Retinal pigment epithelial cell (primary cell): ENCODE measurements around the gene PIPOX.

Experiments
- DNase-seq: peaks from one replicate; pipeline ENCODE4 v3.0.0-alpha.2; 2010; ENCODE audit warnings: low read depth
- H3K4me3 ChIP-seq: 2 replicates; pipeline ENCODE4 v1.5.1; 2011; ENCODE audit warnings: mild to moderate bottlenecking, low read length, control low read depth, moderate library complexity
- TF ChIP-seq, protein P1 (sequence below): conservative IDR thresholded peaks from 2 replicates; pipeline ENCODE4 v1.5.1; 2011; ENCODE audit warnings: low read depth, low read length, control low read depth, inconsistent platforms

The PIPOX gene

GRCh38 chr17:29010129-29010528 lies 32.8 kb upstream of the PIPOX start:
- no peak for DNase-seq
- H3K4me3 ChIP-seq, result no peak overlapping the region
- TF ChIP-seq, protein P1, sequence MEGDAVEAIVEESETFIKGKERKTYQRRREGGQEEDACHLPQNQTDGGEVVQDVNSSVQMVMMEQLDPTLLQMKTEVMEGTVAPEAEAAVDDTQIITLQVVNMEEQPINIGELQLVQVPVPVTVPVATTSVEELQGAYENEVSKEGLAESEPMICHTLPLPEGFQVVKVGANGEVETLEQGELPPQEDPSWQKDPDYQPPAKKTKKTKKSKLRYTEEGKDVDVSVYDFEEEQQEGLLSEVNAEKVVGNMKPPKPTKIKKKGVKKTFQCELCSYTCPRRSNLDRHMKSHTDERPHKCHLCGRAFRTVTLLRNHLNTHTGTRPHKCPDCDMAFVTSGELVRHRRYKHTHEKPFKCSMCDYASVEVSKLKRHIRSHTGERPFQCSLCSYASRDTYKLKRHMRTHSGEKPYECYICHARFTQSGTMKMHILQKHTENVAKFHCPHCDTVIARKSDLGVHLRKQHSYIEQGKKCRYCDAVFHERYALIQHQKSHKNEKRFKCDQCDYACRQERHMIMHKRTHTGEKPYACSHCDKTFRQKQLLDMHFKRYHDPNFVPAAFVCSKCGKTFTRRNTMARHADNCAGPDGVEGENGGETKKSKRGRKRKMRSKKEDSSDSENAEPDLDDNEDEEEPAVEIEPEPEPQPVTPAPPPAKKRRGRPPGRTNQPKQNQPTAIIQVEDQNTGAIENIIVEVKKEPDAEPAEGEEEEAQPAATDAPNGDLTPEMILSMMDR, result no peak

DNA sequence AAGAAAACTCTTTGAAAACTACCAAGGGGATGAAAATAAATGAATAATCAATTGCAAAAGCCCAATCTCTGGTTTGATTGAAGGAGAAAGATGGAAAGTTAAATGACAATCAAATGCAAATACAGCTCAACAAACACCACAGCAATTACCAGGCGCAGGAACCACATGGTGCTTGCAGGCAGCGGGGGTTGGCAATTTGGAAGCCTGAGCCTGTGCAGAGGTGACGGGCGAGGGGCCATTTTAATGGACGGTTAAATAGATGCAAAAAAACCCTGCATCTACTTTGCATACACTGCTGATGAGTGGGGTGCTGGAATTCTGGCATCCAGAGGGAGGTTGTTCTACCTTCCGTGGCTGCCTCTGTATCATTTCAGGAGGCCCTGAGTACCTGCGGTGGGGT lies 32.4 kb upstream of the PIPOX start:
- no peak overlapping the region for H3K4me3 ChIP-seq
- TF ChIP-seq, protein P1, result no peak
- DNase-seq, result no peak

DNA sequence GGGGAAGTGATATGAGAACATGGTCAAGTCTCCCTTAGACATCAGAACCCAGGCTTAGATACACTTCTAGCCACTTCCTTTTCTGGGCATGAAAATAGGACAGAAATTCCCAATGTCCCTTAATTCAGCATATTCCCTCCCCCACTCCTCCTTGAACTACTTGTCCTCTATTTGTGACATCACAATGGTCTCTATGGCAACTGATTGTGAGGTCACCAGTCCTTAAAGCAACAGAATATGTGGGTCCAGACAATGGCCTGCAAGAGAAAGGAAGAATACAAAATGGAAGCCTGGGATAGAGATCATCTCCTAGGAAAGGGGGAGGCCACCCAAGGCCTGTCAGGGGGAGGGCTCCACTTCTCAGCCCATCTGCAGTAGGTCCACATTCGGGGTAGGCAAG lies 30.4 kb upstream of the PIPOX start:
- H3K4me3 ChIP-seq, result no peak overlapping the region
- TF ChIP-seq, protein P1, result no peak

DNA sequence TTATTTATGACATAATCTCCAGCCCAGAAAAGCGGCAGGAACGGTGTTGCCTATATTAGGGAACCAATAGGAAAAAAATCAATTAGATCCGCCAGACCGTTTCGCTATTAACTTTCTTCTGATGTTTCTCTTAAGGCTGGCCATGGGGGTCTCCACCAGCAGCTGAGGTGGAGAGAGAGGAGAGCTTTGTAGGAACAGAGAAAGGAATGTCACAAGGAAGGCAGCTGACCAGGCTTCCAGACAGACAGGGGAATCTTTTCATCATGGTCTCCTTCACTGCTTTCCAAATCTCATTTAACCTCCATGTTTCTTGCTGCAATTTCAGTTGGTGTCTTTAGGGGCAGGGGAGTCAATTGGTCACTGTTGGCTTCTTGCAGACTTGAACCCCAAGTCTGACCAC lies 28.2 kb upstream of the PIPOX start:
- TF ChIP-seq, protein P1, result no peak

More for the DNA sequence above, 30.4 kb upstream of the PIPOX start:
- DNase-seq, result no peak

DNA sequence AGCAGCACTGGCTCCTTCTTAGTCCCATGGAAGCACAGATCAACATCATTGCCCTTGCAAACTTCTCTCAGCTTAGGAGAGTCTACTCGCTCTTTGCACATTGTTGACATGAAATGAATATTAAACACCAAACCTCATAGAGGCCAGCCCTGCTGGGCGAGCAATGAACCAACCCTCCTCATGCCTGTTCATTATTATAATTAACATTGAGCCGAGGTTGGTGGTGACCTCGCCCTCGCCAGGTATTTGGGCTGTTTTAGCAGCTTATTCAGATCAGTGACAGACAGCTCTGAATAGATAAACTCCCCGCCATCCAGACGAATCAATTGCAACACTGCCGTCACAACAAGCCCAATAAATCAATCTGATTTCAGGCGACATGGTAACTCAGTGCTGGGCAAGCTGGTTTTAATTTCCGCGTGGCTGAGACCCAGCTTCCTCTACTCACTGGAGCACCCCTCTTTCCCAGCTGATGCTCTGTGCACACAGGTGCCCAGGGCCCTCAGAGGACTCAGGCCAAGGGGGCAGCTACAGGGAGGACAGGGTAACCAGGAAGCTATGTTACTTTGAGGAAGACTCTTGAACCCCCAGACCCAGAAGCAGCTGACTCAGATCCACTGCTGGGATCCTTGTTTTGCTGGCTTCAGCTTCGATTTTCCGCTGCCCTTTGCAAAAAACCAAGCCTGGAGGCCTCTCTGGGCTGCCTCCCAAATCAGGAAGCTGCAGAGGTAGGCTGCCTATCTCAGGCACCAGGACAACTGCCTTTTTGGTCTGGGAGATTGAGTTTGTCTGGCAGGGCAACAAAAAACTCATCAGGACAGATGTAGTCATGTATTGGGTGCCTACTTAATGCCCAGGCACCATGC lies 26.4 kb upstream of the PIPOX start:
- no peak overlapping the region for H3K4me3 ChIP-seq
- DNase-seq, result no peak
- TF ChIP-seq, protein P1, result no peak

More for the DNA sequence above, 28.2 kb upstream of the PIPOX start:
- no peak for DNase-seq
- no peak overlapping the region for H3K4me3 ChIP-seq

GRCh38 chr17:29018788-29019474 lies 24.0 kb upstream of the PIPOX start:
- no peak for DNase-seq
- TF ChIP-seq, protein P1, result no peak
- H3K4me3 ChIP-seq, result no peak overlapping the region
